Measurements from ENCODE around the gene TRIM21.
"Not testable (repeated sequence)": the region's sequence is repeated elsewhere in the genome, so short reads cannot be mapped to it uniquely, and the experiment has no call there.

The TRIM21 gene

GRCh38 chr11:4416816-4417215, 23.3 kb upstream of the TRIM21 start:
- in situ Hi-C loops (cut with MboI; ENCODE audit: low sequenced_read_pairs, unreplicated experiment), result no loop called here
- TF ChIP-seq CTCF (IDR thresholded peaks at IDR 0.05; ENCODE audit: borderline replicate concordance, control extremely low read depth, extremely low read depth, insufficient read depth, missing control alignments), result no peak
- DNase-seq (ENCODE audit: low spot score), result no peak

DNA sequence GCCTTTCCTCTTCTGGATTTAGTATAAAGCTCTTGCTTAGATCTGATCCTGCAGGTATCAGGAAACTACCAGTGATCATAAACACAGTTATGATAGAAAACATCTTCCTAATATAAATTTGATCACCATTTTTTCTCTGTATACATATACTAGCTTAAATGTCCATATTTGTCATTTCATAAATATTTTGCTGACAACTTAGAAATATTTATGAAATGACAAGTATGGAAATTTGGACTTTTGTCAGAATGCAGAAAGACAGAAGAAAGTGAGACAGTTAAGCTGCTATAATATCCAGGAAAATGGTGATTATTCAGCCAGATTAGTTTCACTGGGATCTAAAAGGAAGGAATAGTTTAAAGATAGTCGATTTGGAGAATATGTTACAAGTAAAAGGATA, 22.8 kb upstream of the TRIM21 start:
- in situ Hi-C loops (cut with MboI; ENCODE audit: low sequenced_read_pairs, unreplicated experiment), result no loop called here
- TF ChIP-seq CTCF (IDR thresholded peaks at IDR 0.05; ENCODE audit: borderline replicate concordance, control extremely low read depth, extremely low read depth, insufficient read depth, missing control alignments), result no peak
- no peak for DNase-seq (ENCODE audit: low spot score)

DNA sequence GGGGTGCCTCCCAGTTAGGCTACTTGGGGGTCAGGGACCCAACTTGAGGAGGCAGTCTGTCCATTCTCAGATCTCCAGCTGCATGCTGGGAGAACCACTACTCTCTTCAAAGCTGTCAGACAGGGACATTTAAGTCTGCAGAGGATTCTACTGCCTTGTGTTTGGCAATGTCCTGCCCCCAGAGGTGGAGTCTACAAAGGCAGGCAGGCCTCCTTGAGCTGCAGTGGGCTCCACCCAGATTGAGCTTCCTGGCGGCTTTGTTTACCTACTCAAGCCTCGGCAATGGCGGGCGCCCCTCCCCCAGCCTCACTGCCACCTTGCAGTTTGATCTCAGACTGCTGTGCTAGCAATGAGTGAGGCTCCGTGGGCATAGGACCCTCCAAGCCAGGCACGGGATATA, 12.7 kb upstream of the TRIM21 start:
- in situ Hi-C loops (cut with MboI; ENCODE audit: low sequenced_read_pairs, unreplicated experiment); DNase-seq (ENCODE audit: low spot score): not testable (repeated sequence)

DNA sequence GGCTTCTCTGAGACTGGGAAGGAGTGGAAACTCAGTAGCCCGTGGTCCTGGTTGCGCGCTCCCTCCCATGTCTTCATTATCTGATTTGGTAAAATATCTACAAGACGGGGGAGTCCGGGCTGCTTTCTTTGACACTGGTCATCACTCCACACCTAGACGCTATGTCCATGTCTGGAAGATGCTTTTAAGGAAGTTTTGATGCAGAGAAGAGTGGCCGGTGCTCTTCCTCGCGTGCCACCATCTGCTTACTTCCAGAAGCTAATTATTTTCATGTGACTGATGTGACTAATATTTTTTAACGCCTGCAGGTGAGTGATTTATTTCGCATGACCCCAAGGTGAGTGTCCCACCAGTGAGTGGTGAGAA, 339 bp upstream of the TRIM21 start:
- DNase-seq (ENCODE audit: low spot score), result no peak
- in situ Hi-C loops (cut with MboI; ENCODE audit: low sequenced_read_pairs, unreplicated experiment), result no loop called here
- TF ChIP-seq CTCF (IDR thresholded peaks at IDR 0.05; ENCODE audit: borderline replicate concordance, control extremely low read depth, extremely low read depth, insufficient read depth, missing control alignments), result no peak

GRCh38 chr11:4388221-4388620, 5.3 kb downstream of the TRIM21 start:
- no peak for DNase-seq (ENCODE audit: low spot score)
- TF ChIP-seq CTCF (IDR thresholded peaks at IDR 0.05; ENCODE audit: borderline replicate concordance, control extremely low read depth, extremely low read depth, insufficient read depth, missing control alignments), result no peak
- in situ Hi-C loops (cut with MboI; ENCODE audit: low sequenced_read_pairs, unreplicated experiment), result no loop called here

- in situ Hi-C loops (cut with MboI; ENCODE audit: low sequenced_read_pairs, unreplicated experiment), result no loop called here
- no peak for TF ChIP-seq CTCF (IDR thresholded peaks at IDR 0.05; ENCODE audit: borderline replicate concordance, control extremely low read depth, extremely low read depth, insufficient read depth, missing control alignments)
- no peak for DNase-seq (ENCODE audit: low spot score)
Observed at GRCh38 chr11:4385978-4386740, 7.3 kb downstream of the TRIM21 start.

GRCh38 chr11:4381901-4382300, 11.6 kb downstream of the TRIM21 start:
- no peak for DNase-seq (ENCODE audit: low spot score)
- TF ChIP-seq CTCF (IDR thresholded peaks at IDR 0.05; ENCODE audit: borderline replicate concordance, control extremely low read depth, extremely low read depth, insufficient read depth, missing control alignments), result no peak
- in situ Hi-C loops (cut with MboI; ENCODE audit: low sequenced_read_pairs, unreplicated experiment), result no loop called here
